Heart right ventricle (tissue), 16 donors: Measurements from ENCODE around the gene FARP2. TPM values are rescaled to one million over a fixed set of nuclear protein-coding genes. Genes with fewer than 3 reads are reported as not detected.

Source experiments
- ATAC-seq, 8 donors: fragments of 200-7000 bp; cut with Tn5 transposase; one replicate each; pipeline ENCODE4 v1.9.1; 2020; ENCODE audit warnings: mild to moderate bottlenecking in 8 of 8, moderate library complexity in 8 of 8, moderate number of reproducible peaks in 1 of 8
- DNase-seq, 2 donors: peaks; one replicate each; pipeline ENCODE4 v3.0.0-alpha.2; 2020
- H3K27ac ChIP-seq, 10 donors: fragments of 200-600 bp; sonication (generic) in 2 of 10; one replicate each; pipeline versions ENCODE4 v1.5.0 to v1.8.0; 2020 to 2022; ENCODE audit warnings: mild to moderate bottlenecking in 3 of 10
- H3K27me3 ChIP-seq, 7 donors: fragments of 200-600 bp; one replicate each; pipeline ENCODE4 v1.8.0; 2021 to 2022; ENCODE audit warnings: mild to moderate bottlenecking in 2 of 7
- H3K36me3 ChIP-seq, 9 donors: fragments of 200-600 bp; sonication (generic) in 1 of 9; one replicate each; pipeline versions ENCODE4 v1.5.0 to v1.8.0; 2020 to 2022; ENCODE audit warnings: mild to moderate bottlenecking in 2 of 9
- H3K4me1 ChIP-seq, 9 donors: fragments of 200-600 bp; sonication (generic) in 1 of 9; one replicate each; pipeline versions ENCODE4 v1.5.0 to v1.8.0; 2020 to 2022; ENCODE audit warnings: mild to moderate bottlenecking in 4 of 9
- H3K4me3 ChIP-seq, 10 donors: fragments of 200-600 bp; sonication (generic) in 2 of 10; one replicate each; pipeline versions ENCODE4 v1.5.0 to v1.8.0; 2020 to 2022; ENCODE audit warnings: mild to moderate bottlenecking in 7 of 10, moderate library complexity in 2 of 10
- H3K9me3 ChIP-seq, 11 donors: fragments of 200-600 bp in 10 of 11; sonication (generic) in 2 of 11; one replicate each; pipeline versions ENCODE4 v1.5.0 to v1.8.0; 2013 to 2022; ENCODE audit warnings: mild to moderate bottlenecking in 2 of 11, control low read depth in 1 of 11, moderate library complexity in 1 of 11
- CTCF ChIP-seq, 9 donors: fragments of 200-600 bp; sonication (generic) in 2 of 9; IDR thresholded peaks; one replicate each; pipeline versions ENCODE4 v1.5.0 to v1.8.0; 2021 to 2022; ENCODE audit warnings: antibody characterized with exemption in 9 of 9, mild to moderate bottlenecking in 5 of 9, moderate library complexity in 1 of 9
- WGBS, 2 donors: extraction: QIAGEN DNeasy Blood & Tissue Kit; methylation state at CpG; one replicate each; pipeline ENCODE4 v1.1.7; 2013; ENCODE audit warnings: inconsistent platforms in 1 of 2; 5-methylcytosine and 5-hydroxymethylcytosine counted together
- intact Hi-C, 10 donors: fragments of 100-400 bp; cut with DNase I; formaldehyde crosslinking; loops; one replicate each; pipeline versions ENCODE4 v1.11.1 to v1.14.2; 2022
- polyA plus RNA-seq, 2 donors: library from polyadenylated mRNA; stranded (reverse); fragments of 200-250 nt; gene quantifications; one replicate each; pipeline ENCODE4 v1.2.3, GENCODE V29; 2013
- total RNA-seq, 10 donors: library from RNA; stranded (reverse); fragmentation: NEBNext Ultra II Directional in 3 of 10; extraction: Animal tissue kit (Norgen Biotek cat#: 25700) in 3 of 10; gene quantifications; one replicate each; pipeline versions ENCODE4 v1.2.1 to v1.2.4, GENCODE V29; 2021 to 2023
- donor health status: Arrhythmogenic right ventricular cardiomyopathy.
- donor health status: ischemic (EF 13 %, LVEDD 7.1; RV severe dilation, severe dysfunction).
- donor health status: healthy with polysubstance abuse.
- donor health status: DM: no; HTN: yes; CAD: no.
- donor health status: DM: no; HTN: no; CAD: no.
- donor health status: ischemic (EF 25% LVEDD 6.9; RV normal size, moderate dysfunction).
- donor health status: ischemic (EF 25% LVEDD 5.7; RV mildly dilated, moderate dysfunction).
- donor health status: healthy.
- donor health status: DM: yes; HTN: yes; CAD: no.
- donor health status: Ischemic cardiomyopathy.
- donor health status: ischemic (EF 35%, LVEDD 5.7; RV mildly dilated, moderate dysfunction).
- donor health status: nonischemic (EF 11% LVEDD 7.7; RV severe dilation, severe dysfunction).
- donor health status: DM: yes; HTN: yes; CAD: no.
- donor health status: PGD.
- donor health status: ischemic (EF 29% LVEDD 5.4; RV normal size, mild dysfunction).
- donor health status: nonischemic (EF 23%, LVEDD 6.1; RV moderate dilation, normal function).

FARP2 gene
- total and polyA plus RNA-seq, 12 donors: 7.1 to 23.6 (median 19.3) TPM

GRCh38 chr2:241425368-241425767, 69.3 kb downstream of the FARP2 start:
- no peak overlapping the region for H3K27ac ChIP-seq
- WGBS, 2 donors: 91 to 93% methylated on average over 3 of the region's 3 CpGs
- H3K4me1 ChIP-seq: no peaks in the 10 kb centered on the region
- intact Hi-C loops: no loop called here
- no peak for TF ChIP-seq CTCF (IDR thresholded peaks at IDR 0.05)
- H3K27me3 ChIP-seq: no peaks in the 10 kb centered on the region
- DNase-seq (no peak), ATAC-seq (no peak)
- H3K36me3 ChIP-seq: peaks cover 0 to 66% (median 15%) of the 10 kb centered on the region in 9 donors
- H3K4me3 ChIP-seq: no peak overlapping the region
- H3K9me3 ChIP-seq: peaks cover 0 to 28% (median 13%) of the 10 kb centered on the region in 11 donors

DNA sequence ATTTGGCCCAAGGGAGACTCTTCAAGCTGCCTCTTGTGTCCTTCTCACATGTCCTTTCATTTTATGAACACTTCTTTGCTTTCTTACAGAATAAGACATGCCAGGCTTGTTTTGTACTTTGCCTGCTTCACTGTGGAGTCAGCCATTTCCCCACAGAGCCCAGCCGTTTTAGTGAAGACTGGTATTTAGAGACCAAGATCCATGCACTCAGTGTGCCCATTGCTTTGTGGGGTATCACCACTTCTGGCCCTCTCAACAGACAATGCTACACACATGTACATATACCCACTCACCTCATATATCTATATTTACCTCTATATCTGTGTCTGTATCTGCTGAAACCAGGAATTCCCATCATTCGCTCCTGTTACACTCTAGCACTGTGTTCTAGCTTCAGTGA, 74.1 kb downstream of the FARP2 start:
- peaks cover 0 to 80% (median 31%) of the 10 kb centered on the region in 9 donors for H3K36me3 ChIP-seq
- no peaks in the 10 kb centered on the region for H3K4me1 ChIP-seq
- no peak overlapping the region for H3K4me3 ChIP-seq
- no peaks in the 10 kb centered on the region for H3K27me3 ChIP-seq
- TF ChIP-seq CTCF (IDR thresholded peaks at IDR 0.05): no peak
- 94 to 98% methylated on average over 2 of the region's 2 CpGs for WGBS, 2 donors
- DNase-seq: no peak
- no peak for ATAC-seq
- no peak overlapping the region for H3K27ac ChIP-seq
- intact Hi-C loops: no loop called here
- peaks cover 0 to 4% (median 0%) of the 10 kb centered on the region in 11 donors for H3K9me3 ChIP-seq

- WGBS, 2 donors: 96% methylated on average over 6 of the region's 6 CpGs
- Histone ChIP-seq H3K36me3 (peaks cover 0 to 97% (median 44%) of the 10 kb centered on the region in 9 donors), H3K4me3 (no peak overlapping the region), H3K27ac (no peak overlapping the region), H3K9me3 (peaks cover 0 to 4% (median 0%) of the 10 kb centered on the region in 11 donors), H3K27me3 (peaks cover 0 to 3% (median 0%) of the 10 kb centered on the region in 7 donors), H3K4me1 (no peaks in the 10 kb centered on the region)
- intact Hi-C loops: no loop called here
- TF ChIP-seq CTCF (IDR thresholded peaks at IDR 0.05): no peak
- no peak for ATAC-seq
- no peak for DNase-seq
Measured at GRCh38 chr2:241432824-241433448, 76.9 kb downstream of the FARP2 start.

GRCh38 chr2:241437179-241437578, 81.1 kb downstream of the FARP2 start:
- no peak overlapping the region for H3K4me3 ChIP-seq
- ATAC-seq (no peak), DNase-seq (no peak)
- intact Hi-C loops: no loop called here
- H3K36me3 ChIP-seq: peaks cover 0 to 98% (median 46%) of the 10 kb centered on the region in 9 donors
- peaks cover 0 to 37% (median 0%) of the 10 kb centered on the region in 7 donors for H3K27me3 ChIP-seq
- H3K27ac ChIP-seq: no peak overlapping the region
- H3K9me3 ChIP-seq: no peaks in the 10 kb centered on the region
- no peaks in the 10 kb centered on the region for H3K4me1 ChIP-seq
- 94 to 95% methylated on average over 2 of the region's 2 CpGs for WGBS, 2 donors
- no peak for TF ChIP-seq CTCF (IDR thresholded peaks at IDR 0.05)
